ENCODE results near the gene QTRT2.

DNA sequence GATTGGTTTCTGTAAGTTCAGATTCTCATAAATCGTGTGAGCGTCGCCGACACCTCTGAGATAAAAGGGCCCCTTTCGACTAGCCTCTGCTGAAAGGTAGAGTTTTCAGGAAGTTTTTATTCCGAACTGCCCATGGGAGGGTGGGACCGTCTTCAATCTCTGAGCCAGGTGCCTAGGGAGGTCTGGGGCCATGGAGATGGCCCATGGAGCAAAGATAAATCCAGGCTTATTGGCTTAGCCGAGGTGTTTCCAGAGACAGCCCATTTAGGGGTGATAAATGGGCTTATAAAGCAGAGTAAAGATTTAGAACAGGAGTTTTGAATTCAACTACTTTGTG lies 442 bp downstream of the QTRT2 start:
- TF ChIP-seq POLR2A (IDR thresholded peaks at IDR 0.05; ENCODE audit: low read length) (no peak), GATA1 (IDR thresholded peaks at IDR 0.05; ENCODE audit: low read depth, low read length) (no peak)
